ENCODE results near the gene MYG1.

GRCh38 chr12:53279283-53279869 is 20.1 kb upstream of the MYG1 start:
- TF ChIP-seq JUN (IDR thresholded peaks at IDR 0.05; ENCODE audit: borderline replicate concordance, insufficient read depth, insufficient read length, low read depth), result no peak
- no peak for TF ChIP-seq CTCF (IDR thresholded peaks at IDR 0.05; ENCODE audit: extremely low read depth in 1 of 2, insufficient read depth in 1 of 2, low read depth in 1 of 2, low read length in 2 of 2)
- no peak for TF ChIP-seq POLR2A (IDR thresholded peaks at IDR 0.05; ENCODE audit: low read depth, low read length)
- TF ChIP-seq MYC (IDR thresholded peaks at IDR 0.05; ENCODE audit: low read depth, low read length), result no peak
- TF ChIP-seq EZH2 (IDR thresholded peaks at IDR 0.05; ENCODE audit: borderline replicate concordance, low read depth, low read length, severe bottlenecking), result no peak
- no peak for TF ChIP-seq MAX (IDR thresholded peaks at IDR 0.05; ENCODE audit: insufficient read depth, insufficient read length)
- TF ChIP-seq FOS (IDR thresholded peaks at IDR 0.05; ENCODE audit: borderline replicate concordance, insufficient read depth, low read length), result no peak
- no peak for TF ChIP-seq POLR2AphosphoS5 (IDR thresholded peaks at IDR 0.05; ENCODE audit: insufficient read depth, low read depth, low read length)
- no peak for TF ChIP-seq GATA2 (IDR thresholded peaks at IDR 0.05; ENCODE audit: insufficient read depth, insufficient read length, low read depth, low read length)

All from endothelial cell of umbilical vein (primary cell).